ENCODE measurements around the gene ZNF609.

- TF ChIP-seq CTCF (IDR thresholded peaks at IDR 0.05) = no peak
- TF ChIP-seq POLR2A (IDR thresholded peaks at IDR 0.05) = no peak
Measured at GRCh38 chr15:64685230-64685888, 225.0 kb downstream of the ZNF609 start.

Measured in body of pancreas (tissue), 4 donors.